T-helper 1 cell treated with Interleukin-12 subunit alpha and Interleukin-12 subunit beta and Interleukin-4 antibody, amounts not matched to agents 30 ng/mL and 1 ng/mL, for 36 hours (primary cell): ENCODE measurements around the gene SH3BP2. TPM values are rescaled to one million over a fixed set of nuclear protein-coding genes. Genes with fewer than 3 reads are reported as not detected.
"Not testable (repeated sequence)": the region's sequence is repeated elsewhere in the genome, so short reads cannot be mapped to it uniquely, and the experiment has no call there.

Source experiments
- intact Hi-C: fragments of 100-400 bp; cut with micrococcal nuclease; formaldehyde crosslinking; loops from one replicate; pipeline ENCODE4 v1.15.1; 2024
- total RNA-seq: library from RNA; stranded (reverse); gene quantifications from 2 replicates; pipeline ENCODE4 v1.2.3, GENCODE V29; 2022

Gene SH3BP2
- total RNA-seq, 1 donor from 2014 or later, result 114 TPM

GRCh38 chr4:2762486-2763370, 30.2 kb upstream of the SH3BP2 start:
- intact Hi-C loops, result not testable (repeated sequence)

GRCh38 chr4:2763511-2763967, 29.3 kb upstream of the SH3BP2 start:
- intact Hi-C loops, result no loop called here

GRCh38 chr4:2765832-2766526, 26.9 kb upstream of the SH3BP2 start:
- intact Hi-C loops, result no loop called here

GRCh38 chr4:2767046-2767704, 25.7 kb upstream of the SH3BP2 start:
- intact Hi-C loops, result no loop called here

- intact Hi-C loops, result no loop called here
These were observed 25.2 kb upstream of the SH3BP2 start for GRCh38 chr4:2767705-2768074.

- intact Hi-C loops, result no loop called here
These were observed 24.8 kb upstream of the SH3BP2 start for GRCh38 chr4:2768124-2768523.

- intact Hi-C loops, result no loop called here
These were observed 24.0 kb upstream of the SH3BP2 start for GRCh38 chr4:2768921-2769336.

GRCh38 chr4:2771264-2771663, 21.6 kb upstream of the SH3BP2 start:
- intact Hi-C loops, result loop anchor here (2.0 kb wide), 1 partner anchor 14 kb away; no protein-coding TSS in a partner anchor

GRCh38 chr4:2780643-2781042, 12.2 kb upstream of the SH3BP2 start:
- intact Hi-C loops, result not testable (repeated sequence)

GRCh38 chr4:2781911-2782310, 11.0 kb upstream of the SH3BP2 start:
- intact Hi-C loops, result no loop called here

GRCh38 chr4:2783790-2784189, 9.1 kb upstream of the SH3BP2 start:
- intact Hi-C loops, result loop anchor here (2.0 kb wide), 1 partner anchor 13 kb away; no protein-coding TSS in a partner anchor

GRCh38 chr4:2785613-2786012, 7.3 kb upstream of the SH3BP2 start:
- intact Hi-C loops, result loop anchor here (1.0 to 2.0 kb wide), 2 partner anchors 13 to 15 kb away; no protein-coding TSS in a partner anchor

GRCh38 chr4:2786152-2786671, 6.7 kb upstream of the SH3BP2 start:
- intact Hi-C loops, result no loop called here

- intact Hi-C loops, result no loop called here
These were observed 6.1 kb upstream of the SH3BP2 start for GRCh38 chr4:2786794-2787229.

- intact Hi-C loops, result no loop called here
These were observed 5.4 kb upstream of the SH3BP2 start for GRCh38 chr4:2787230-2788100.

- intact Hi-C loops, result no loop called here
These were observed 4.8 kb upstream of the SH3BP2 start for GRCh38 chr4:2788101-2788500.

- intact Hi-C loops, result no loop called here
These were observed 4.3 kb upstream of the SH3BP2 start for GRCh38 chr4:2788532-2789103.

GRCh38 chr4:2789351-2789750, 3.5 kb upstream of the SH3BP2 start:
- intact Hi-C loops, result no loop called here

- intact Hi-C loops, result no loop called here
These were observed 2.9 kb upstream of the SH3BP2 start for GRCh38 chr4:2789793-2790582.
